Thyroid gland (tissue), 4 donors: ENCODE measurements around the gene DDX23.

Experiments
- POLR2A ChIP-seq, 2 donors: fragments of 450-650 bp; IDR thresholded peaks; one replicate each; pipeline ENCODE4 v1.6.1; 2017; ENCODE audit warnings: antibody characterized with exemption in 2 of 2, mild to moderate bottlenecking in 2 of 2, moderate library complexity in 1 of 2
- TF ChIP-seq, protein P1 (sequence below), 6 experiments: fragments of 200-600 bp in 3 of 6; fragments of 450-650 bp in 3 of 6; sonication (generic) in 3 of 6; IDR thresholded peaks; one replicate each; pipeline ENCODE4 v1.5.1; 2016 to 2019; ENCODE audit warnings: antibody characterized with exemption in 6 of 6, mild to moderate bottlenecking in 2 of 6, inconsistent platforms in 1 of 6, moderate library complexity in 1 of 6

GRCh38 chr12:48780381-48781025 is 71.5 kb downstream of the DDX23 start:
- TF ChIP-seq, protein P1, sequence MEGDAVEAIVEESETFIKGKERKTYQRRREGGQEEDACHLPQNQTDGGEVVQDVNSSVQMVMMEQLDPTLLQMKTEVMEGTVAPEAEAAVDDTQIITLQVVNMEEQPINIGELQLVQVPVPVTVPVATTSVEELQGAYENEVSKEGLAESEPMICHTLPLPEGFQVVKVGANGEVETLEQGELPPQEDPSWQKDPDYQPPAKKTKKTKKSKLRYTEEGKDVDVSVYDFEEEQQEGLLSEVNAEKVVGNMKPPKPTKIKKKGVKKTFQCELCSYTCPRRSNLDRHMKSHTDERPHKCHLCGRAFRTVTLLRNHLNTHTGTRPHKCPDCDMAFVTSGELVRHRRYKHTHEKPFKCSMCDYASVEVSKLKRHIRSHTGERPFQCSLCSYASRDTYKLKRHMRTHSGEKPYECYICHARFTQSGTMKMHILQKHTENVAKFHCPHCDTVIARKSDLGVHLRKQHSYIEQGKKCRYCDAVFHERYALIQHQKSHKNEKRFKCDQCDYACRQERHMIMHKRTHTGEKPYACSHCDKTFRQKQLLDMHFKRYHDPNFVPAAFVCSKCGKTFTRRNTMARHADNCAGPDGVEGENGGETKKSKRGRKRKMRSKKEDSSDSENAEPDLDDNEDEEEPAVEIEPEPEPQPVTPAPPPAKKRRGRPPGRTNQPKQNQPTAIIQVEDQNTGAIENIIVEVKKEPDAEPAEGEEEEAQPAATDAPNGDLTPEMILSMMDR (IDR thresholded peaks at IDR 0.05): no peak
- TF ChIP-seq POLR2A (IDR thresholded peaks at IDR 0.05): no peak
